GM10266 (cell line): ENCODE measurements around the gene SLC7A1.

ENCODE experiments used
- DNase-seq: peaks from one replicate; pipeline ENCODE4 v3.0.0; 2012; ENCODE audit errors: extremely low spot score
- TF ChIP-seq, protein P1 (sequence below): IDR thresholded peaks from 2 replicates; pipeline ENCODE4 v1.5.1; 2012; ENCODE audit warnings: mild to moderate bottlenecking, low read depth; ENCODE audit not compliant: control insufficient read depth, insufficient read depth; ENCODE audit errors: missing control alignments

The SLC7A1 gene

DNA sequence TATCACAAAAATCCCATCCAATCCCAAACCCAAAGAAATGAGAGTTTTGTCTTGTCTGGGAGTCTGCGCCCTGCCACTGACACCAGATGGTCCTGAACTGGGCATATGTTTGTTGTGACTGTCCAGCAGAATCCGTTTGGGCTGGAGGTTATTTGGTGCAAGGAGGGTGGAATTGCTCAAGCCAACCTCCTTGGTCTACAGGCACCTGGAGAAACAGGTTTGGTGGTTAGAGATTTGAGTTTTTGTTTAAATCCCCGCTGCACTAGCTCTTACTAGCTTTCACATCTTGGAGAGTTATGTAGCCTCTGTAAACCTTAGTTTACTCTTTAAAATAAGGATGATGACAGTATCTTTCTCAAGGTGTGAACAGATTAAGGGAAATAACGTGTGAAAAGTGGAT lies 101.7 kb downstream of the SLC7A1 start:
- DNase-seq = no peak
- TF ChIP-seq, protein P1, sequence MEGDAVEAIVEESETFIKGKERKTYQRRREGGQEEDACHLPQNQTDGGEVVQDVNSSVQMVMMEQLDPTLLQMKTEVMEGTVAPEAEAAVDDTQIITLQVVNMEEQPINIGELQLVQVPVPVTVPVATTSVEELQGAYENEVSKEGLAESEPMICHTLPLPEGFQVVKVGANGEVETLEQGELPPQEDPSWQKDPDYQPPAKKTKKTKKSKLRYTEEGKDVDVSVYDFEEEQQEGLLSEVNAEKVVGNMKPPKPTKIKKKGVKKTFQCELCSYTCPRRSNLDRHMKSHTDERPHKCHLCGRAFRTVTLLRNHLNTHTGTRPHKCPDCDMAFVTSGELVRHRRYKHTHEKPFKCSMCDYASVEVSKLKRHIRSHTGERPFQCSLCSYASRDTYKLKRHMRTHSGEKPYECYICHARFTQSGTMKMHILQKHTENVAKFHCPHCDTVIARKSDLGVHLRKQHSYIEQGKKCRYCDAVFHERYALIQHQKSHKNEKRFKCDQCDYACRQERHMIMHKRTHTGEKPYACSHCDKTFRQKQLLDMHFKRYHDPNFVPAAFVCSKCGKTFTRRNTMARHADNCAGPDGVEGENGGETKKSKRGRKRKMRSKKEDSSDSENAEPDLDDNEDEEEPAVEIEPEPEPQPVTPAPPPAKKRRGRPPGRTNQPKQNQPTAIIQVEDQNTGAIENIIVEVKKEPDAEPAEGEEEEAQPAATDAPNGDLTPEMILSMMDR = no peak

DNA sequence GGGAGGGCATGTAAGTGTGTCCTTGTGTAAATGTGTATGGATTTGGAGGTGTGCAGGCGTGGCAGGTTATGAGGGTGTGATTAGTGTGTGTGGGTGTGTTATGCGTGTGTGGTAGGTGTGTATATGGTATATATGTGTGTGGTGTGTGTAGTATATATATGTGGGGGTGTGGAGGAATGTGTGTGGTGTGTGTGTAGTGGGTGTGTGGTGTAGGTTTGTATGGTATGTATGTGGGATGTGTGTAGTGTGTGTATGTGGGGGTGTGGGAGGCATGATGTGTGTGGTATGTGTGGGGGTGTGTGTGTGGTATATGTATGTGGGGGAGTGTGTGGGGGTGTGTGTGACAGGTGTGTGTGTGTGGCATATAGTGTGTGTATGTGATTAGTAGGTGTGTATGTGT lies 104.2 kb downstream of the SLC7A1 start:
- TF ChIP-seq, protein P1 = no peak
- DNase-seq = no peak

DNA sequence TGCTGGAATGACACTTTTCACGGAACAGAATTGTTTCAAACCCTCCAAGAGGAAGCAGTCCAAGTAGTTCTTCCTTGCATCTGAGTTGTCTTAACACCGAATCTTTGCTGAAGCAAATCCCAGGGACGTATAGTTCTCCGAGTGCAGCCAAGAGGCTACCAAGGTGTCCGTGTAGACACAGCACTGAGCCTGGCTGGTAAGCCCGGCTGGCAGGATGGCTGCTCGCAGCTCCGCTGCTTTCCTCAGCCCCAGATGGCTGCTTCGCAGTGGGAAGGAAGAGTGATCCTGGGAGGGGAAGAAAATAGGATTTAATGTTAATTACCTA lies 105.0 kb downstream of the SLC7A1 start:
- TF ChIP-seq, protein P1 = no peak
- DNase-seq = no peak

DNA sequence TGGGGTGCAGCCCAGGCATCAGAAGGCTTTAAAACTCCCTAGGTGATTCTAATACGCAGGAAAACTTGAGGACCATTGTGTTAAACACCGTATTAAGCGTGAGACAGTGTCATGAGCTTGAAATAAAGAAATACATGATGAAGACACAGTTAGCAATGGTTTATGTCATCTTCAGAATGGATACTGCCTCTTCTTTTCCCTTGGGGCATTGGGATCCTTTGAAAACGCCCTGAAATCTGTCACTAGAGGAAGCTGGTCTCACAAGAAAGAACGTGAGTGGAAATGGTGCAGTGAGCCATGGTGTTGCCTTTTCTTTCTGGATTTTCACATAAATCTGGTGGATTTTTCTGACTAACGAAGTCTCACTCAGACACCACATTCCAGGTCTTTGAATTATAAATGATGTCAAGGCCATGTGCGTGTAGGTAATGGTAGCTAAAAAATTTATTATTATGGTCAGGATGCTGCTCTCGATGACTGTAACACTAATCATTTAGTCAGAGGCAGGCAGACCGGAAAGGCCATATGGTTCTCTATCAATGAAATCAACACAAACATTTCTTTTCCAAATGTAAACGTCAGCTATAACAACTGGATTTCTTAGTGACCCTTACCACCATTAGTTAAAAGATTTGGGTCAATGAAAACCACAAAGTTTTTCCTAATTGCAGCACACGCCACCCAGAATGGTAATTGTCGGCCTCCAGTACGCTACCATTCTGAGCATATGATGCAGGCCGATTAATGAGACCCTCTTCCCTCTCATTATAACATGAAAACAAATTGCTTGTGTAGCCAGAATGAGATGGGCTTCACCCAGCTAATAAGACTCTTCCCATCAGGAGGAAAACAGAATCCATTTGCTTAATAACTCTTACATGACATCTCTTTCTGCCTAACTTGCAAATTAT lies 105.6 kb downstream of the SLC7A1 start:
- TF ChIP-seq, protein P1 = no peak
- no peak for DNase-seq

DNA sequence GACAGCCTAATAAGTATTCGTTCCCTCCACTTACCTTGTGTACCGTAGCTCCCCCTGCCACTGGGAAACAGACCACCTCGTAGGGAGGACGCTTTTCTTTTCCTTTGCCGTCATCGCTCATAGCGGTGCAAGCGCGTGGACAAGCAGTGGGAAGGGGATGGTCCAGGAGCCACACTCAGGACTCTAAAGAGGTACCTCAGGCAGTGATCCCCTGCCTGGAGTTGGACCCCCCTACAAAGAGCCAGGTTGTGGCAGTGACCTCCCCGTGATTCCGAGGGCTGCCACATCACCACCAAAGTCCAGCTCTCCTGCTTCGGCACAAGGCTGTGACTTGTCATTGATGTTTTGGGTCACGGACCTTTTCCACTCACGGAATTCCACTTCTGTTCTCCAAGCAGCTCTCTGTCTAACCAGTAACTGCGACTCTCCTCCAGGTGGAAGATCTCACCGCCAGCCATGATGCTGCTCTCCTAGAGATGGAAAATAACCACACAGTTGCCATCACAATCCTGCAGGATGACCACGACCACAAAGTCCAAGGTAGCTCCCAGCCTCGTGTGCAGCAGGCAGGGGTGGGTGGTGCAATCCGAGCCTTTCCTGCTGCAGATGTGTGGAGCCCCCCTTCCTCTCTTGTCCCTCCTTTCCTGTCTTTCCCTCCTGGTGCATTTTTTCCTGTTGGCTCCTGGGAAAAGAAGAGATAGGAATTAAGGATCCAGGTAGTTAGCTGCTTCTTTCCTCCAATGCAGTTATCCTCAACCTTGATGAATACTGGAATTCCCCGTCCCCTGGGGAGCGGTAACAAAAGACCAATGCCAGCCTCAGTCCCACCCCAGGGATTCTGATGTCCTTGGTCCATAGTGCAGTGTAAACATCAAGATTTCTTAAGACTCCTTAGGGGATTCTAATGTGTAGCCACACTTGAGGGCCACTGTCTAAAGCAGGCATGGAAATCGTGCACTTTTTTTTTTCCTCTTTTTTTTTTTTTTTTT lies 107.7 kb downstream of the SLC7A1 start:
- TF ChIP-seq, protein P1 = no peak
- DNase-seq = no peak

DNA sequence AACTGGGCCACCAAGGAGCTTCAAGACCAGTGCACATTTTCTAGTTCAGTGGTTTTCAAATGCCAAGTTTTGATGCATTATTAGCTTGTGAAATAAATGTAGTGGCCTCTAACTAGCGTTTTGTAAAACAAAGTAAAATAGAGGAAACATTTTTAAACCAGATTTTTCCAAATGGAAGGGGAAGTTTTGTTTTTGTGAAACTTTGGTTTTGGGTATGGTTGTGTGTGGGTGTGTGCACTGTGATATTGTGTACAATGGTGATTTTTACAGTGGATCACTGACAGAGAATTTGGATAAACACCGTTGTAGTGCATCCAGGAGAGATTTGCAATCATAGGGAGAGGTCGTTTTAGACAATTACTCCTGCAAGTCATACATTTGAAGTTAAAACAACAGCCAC lies 108.9 kb downstream of the SLC7A1 start:
- DNase-seq = no peak
- TF ChIP-seq, protein P1 = no peak
